HepG2 (cell line): ENCODE measurements around the gene SFTPB. TPM values are rescaled to one million over a fixed set of nuclear protein-coding genes. Genes with fewer than 3 reads are reported as not detected.

ENCODE experiments used
- ATAC-seq: fragments of 200-7000 bp; cut with Tn5 transposase; 3 replicates; pipeline ENCODE4 v1.9.1; 2020; ENCODE audit warnings: mild to moderate bottlenecking, moderate library complexity
- BruUV-seq: library from RNA; stranded (reverse); fragments of 400-500 nt; replicated peaks from 2 replicates; lab custom pipeline; 2021; lab: Mats Ljungman, UMichigan
- CTCF ChIA-PET: fragments of 300-600 bp; formaldehyde crosslinking; extraction: SDS; loops from one replicate; lab custom pipeline; 2021; ENCODE audit warnings: low total read pairs, inconsistent platforms, low intra/inter-chr PET ratio; lab: Yijun Ruan, JAX
- POLR2A ChIA-PET: fragments of 350-600 bp; sonication (Branson Sonifier 250); formaldehyde crosslinking; loops from one replicate; lab custom pipeline; 2020; ENCODE audit warnings: antibody characterized with exemption, inconsistent platforms; lab: Yijun Ruan, JAX
- DNase-seq: peaks from one replicate; pipeline ENCODE4 v3.0.0-alpha.2; 2015; ENCODE audit warnings: low spot score
- FAIRE-seq: peaks from 3 replicates; lab custom pipeline; 2011; peaks lifted over from hg19 to GRCh38; lab: Jason Lieb, UNC
- H2AFZ ChIP-seq: one replicate; pipeline ENCODE4 v1.6.1; 2011; ENCODE audit warnings: low read length, inconsistent platforms
- H3K27ac ChIP-seq: fragments of 300-600 bp; 3 replicates; pipeline ENCODE4 v1.8.0; 2011; ENCODE audit warnings: mixed run types, mild to moderate bottlenecking, mixed read lengths, low read length, inconsistent platforms; ENCODE audit not compliant: insufficient read depth; ENCODE audit errors: extremely low read length
- H3K27me3 ChIP-seq, 2 experiments: fragments of 200-600 bp in 1 of 2; 2 replicates in 1 of 2; 3 replicates in 1 of 2; pipeline versions ENCODE4 v1.6.0 to v1.8.0; 2011; ENCODE audit warnings: low read length in 2 of 2, mild to moderate bottlenecking in 2 of 2, moderate library complexity in 2 of 2, inconsistent platforms in 1 of 2; ENCODE audit not compliant: insufficient read depth in 2 of 2, control insufficient read depth in 1 of 2
- H3K36me3 ChIP-seq, 2 experiments: fragments of 200-600 bp in 1 of 2; replicated peaks in 1 of 2; 2 replicates in 1 of 2; 3 replicates in 1 of 2; pipeline versions ENCODE4 v1.5.1 to v1.8.0; 2011; ENCODE audit warnings: low read length in 2 of 2, inconsistent platforms in 1 of 2; ENCODE audit not compliant: insufficient read depth in 2 of 2, control insufficient read depth in 1 of 2
- H3K4me1 ChIP-seq: 2 replicates; pipeline ENCODE4 v1.5.1; 2012; ENCODE audit warnings: low read length, inconsistent platforms; ENCODE audit not compliant: insufficient read depth
- H3K4me2 ChIP-seq: 2 replicates; pipeline ENCODE4 v1.6.0; 2011; ENCODE audit warnings: low read depth, low read length, inconsistent platforms
- H3K4me3 ChIP-seq, 3 experiments: fragments of 200-600 bp in 1 of 3; sonication (generic), shearing (Covaris generic) in 1 of 3; replicated peaks in 1 of 3; 2 replicates each; pipeline ENCODE4 v1.5.1; 2011 to 2016; ENCODE audit warnings: low read length in 3 of 3, inconsistent platforms in 2 of 3, low read depth in 2 of 3, mild to moderate bottlenecking in 2 of 3, control low read depth in 1 of 3, mixed read lengths in 1 of 3; ENCODE audit not compliant: insufficient read depth in 1 of 3
- H3K79me2 ChIP-seq: one replicate; pipeline ENCODE4 v1.6.1; 2011; ENCODE audit warnings: low read length, inconsistent platforms; ENCODE audit not compliant: insufficient read depth
- H3K9ac ChIP-seq: 2 replicates; pipeline ENCODE4 v1.6.0; 2011; ENCODE audit warnings: mild to moderate bottlenecking, low read depth, low read length, inconsistent platforms; ENCODE audit not compliant: insufficient read depth
- H3K9me3 ChIP-seq: 2 replicates; pipeline ENCODE4 v1.5.1; 2012; ENCODE audit warnings: mild to moderate bottlenecking, low read length
- H4K20me1 ChIP-seq: 2 replicates; pipeline ENCODE4 v1.6.0; 2011; ENCODE audit warnings: inconsistent platforms, mild to moderate bottlenecking, low read length, moderate library complexity; ENCODE audit not compliant: insufficient read depth
- ZNF274 ChIP-seq: sonication (generic); formaldehyde crosslinking; IDR thresholded peaks from 2 replicates; pipeline ENCODE4 v1.5.1; 2020; ENCODE audit warnings: mild to moderate bottlenecking, missing genetic modification reagents
- ZNF839 ChIP-seq: sonication (generic); formaldehyde crosslinking; IDR thresholded peaks from 2 replicates; pipeline ENCODE4 v1.4.0; 2020; ENCODE audit warnings: missing genetic modification reagents, mild to moderate bottlenecking, borderline replicate concordance
- WGBS: methylation state at CpG from one replicate; pipeline ENCODE4 v1.1.6; 2017; ENCODE audit warnings: low lambda C conversion rate; 5-methylcytosine and 5-hydroxymethylcytosine counted together
- in situ Hi-C: cut with HindIII; loops from 2 replicates; pipeline ENCODE4 v1.10.0; 2017; ENCODE audit warnings: low pct_unique_long_range_greater_than_20kb; ENCODE audit not compliant: extremely low pct_ligation_motif_present
- intact Hi-C: fragments of 100-400 bp; cut with micrococcal nuclease; formaldehyde crosslinking; loops from one replicate; pipeline ENCODE4 v1.10.0; 2022; ENCODE audit not compliant: unreplicated experiment
- polyA plus RNA-seq, 8 experiments: library from polyadenylated mRNA; depleted of rRNA in 3 of 8; stranded (reverse) in 7 of 8; unstranded in 1 of 8; fragments of >200 nt; fragmentation: Illumina TruSeq in 4 of 8; extraction: Trizol in 4 of 8; gene quantifications; 2 replicates each; pipeline versions ENCODE4 v1.2.1 to v1.2.3, GENCODE V29; 2011 to 2016; ENCODE audit warnings: low read depth in 4 of 8, missing spikeins in 1 of 8, mixed read lengths in 1 of 8; ENCODE audit not compliant: insufficient read depth in 1 of 8
- total RNA-seq, 5 experiments: library from RNA; depleted of rRNA; stranded (reverse); fragments of >200 nt; fragmentation: Illumina TruSeq; extraction: Trizol; gene quantifications; 2 replicates each; pipeline ENCODE4 v1.2.3, GENCODE V29; 2016; ENCODE audit warnings: low read depth in 1 of 5
- TF ChIP-seq, protein P1 (sequence below): sonication (generic); formaldehyde crosslinking; IDR thresholded peaks from 2 replicates; pipeline ENCODE4 v1.4.0; 2020; ENCODE audit warnings: missing genetic modification reagents, borderline replicate concordance

The SFTPB gene
- total and polyA plus RNA-seq, 2 of the 13 experiments (the other 11 are each of a cell fraction or from before 2014, with no cell fraction given), result not detected

DNA sequence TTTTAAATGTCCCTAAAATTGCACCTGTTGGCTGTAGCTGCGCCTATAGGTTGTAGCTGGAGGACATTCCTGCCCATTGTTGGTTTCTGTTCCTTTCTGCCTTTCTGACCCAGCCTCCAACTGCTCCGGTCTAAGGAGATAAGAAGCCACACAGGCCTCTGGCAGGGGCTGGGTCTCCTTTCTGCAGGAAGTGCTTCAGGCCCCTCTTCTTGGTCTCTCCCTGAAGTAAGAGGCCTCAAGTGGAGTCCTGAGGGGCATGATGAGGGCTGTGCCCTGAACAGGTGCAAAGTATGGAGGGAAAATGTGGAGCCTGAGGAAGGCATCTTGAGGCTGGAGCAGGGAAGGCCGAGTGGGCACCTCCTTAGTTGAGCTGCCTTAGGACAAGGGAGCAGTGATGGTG lies 10.4 kb upstream of the SFTPB start:
- ATAC-seq (no peak), FAIRE-seq (no peak)
- H3K79me2 ChIP-seq, result no peaks in the 10 kb centered on the region
- peaks cover 1 to 25% of the 10 kb centered on the region in 2 experiments; a peak in 3 of 5 replicates for H3K27me3 ChIP-seq
- TF ChIP-seq ZNF839 (CRISPR knock-in tag), result no peak
- peak; percentile 14; the same call in 1 of the 2 replicates for TF ChIP-seq ZNF274
- TF ChIP-seq, protein P1, sequence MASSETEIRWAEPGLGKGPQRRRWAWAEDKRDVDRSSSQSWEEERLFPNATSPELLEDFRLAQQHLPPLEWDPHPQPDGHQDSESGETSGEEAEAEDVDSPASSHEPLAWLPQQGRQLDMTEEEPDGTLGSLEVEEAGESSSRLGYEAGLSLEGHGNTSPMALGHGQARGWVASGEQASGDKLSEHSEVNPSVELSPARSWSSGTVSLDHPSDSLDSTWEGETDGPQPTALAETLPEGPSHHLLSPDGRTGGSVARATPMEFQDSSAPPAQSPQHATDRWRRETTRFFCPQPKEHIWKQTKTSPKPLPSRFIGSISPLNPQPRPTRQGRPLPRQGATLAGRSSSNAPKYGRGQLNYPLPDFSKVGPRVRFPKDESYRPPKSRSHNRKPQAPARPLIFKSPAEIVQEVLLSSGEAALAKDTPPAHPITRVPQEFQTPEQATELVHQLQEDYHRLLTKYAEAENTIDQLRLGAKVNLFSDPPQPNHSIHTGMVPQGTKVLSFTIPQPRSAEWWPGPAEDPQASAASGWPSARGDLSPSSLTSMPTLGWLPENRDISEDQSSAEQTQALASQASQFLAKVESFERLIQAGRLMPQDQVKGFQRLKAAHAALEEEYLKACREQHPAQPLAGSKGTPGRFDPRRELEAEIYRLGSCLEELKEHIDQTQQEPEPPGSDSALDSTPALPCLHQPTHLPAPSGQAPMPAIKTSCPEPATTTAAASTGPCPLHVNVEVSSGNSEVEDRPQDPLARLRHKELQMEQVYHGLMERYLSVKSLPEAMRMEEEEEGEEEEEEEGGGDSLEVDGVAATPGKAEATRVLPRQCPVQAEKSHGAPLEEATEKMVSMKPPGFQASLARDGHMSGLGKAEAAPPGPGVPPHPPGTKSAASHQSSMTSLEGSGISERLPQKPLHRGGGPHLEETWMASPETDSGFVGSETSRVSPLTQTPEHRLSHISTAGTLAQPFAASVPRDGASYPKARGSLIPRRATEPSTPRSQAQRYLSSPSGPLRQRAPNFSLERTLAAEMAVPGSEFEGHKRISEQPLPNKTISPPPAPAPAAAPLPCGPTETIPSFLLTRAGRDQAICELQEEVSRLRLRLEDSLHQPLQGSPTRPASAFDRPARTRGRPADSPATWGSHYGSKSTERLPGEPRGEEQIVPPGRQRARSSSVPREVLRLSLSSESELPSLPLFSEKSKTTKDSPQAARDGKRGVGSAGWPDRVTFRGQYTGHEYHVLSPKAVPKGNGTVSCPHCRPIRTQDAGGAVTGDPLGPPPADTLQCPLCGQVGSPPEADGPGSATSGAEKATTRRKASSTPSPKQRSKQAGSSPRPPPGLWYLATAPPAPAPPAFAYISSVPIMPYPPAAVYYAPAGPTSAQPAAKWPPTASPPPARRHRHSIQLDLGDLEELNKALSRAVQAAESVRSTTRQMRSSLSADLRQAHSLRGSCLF (CRISPR knock-in tag), result no peak
- TF ChIP-seq, all 625 proteins: peak for 1
- no peak overlapping the region for H3K4me2 ChIP-seq
- H4K20me1 ChIP-seq, result peaks cover 2% of the 10 kb centered on the region; the same call in 1 of the 2 replicates
- no peak overlapping the region for H2AFZ ChIP-seq
- no peaks in the 10 kb centered on the region for H3K9me3 ChIP-seq
- H3K27ac ChIP-seq, result no peak overlapping the region
- intact Hi-C loops, result no loop called here
- H3K4me3 ChIP-seq, result no peak overlapping the region
- DNase-seq, result no peak
- no peaks in the 10 kb centered on the region for H3K36me3 ChIP-seq
- H3K4me1 ChIP-seq, result peaks cover 8% of the 10 kb centered on the region; the same call in 1 of the 2 replicates
- H3K9ac ChIP-seq, result no peak overlapping the region
- ChIA-PET POLR2A (no interaction called here), CTCF (interaction anchor here (2.5 kb wide), 1 partner anchor 28 kb away, joined by 36 read pairs; no protein-coding TSS in a partner anchor)
- WGBS, result 17% methylated on average over 3 of the region's 3 CpGs
- no TSS peak for BruUV-seq
- in situ Hi-C loops, result loop anchor here (5.0 kb wide), 1 partner anchor 34 kb away; no protein-coding TSS in a partner anchor
